Spleen (tissue), 7 donors: Measurements from ENCODE around the gene BMPR1A.

Experiments used
- CTCF ChIP-seq, 11 experiments: fragments of 200-600 bp in 7 of 11; fragments of 450-650 bp in 4 of 11; sonication (generic) in 4 of 11; IDR thresholded peaks in 8 of 11; conservative IDR thresholded peaks in 3 of 11; 1 replicate in 7 of 11; 2 replicates in 4 of 11; pipeline versions ENCODE4 v1.4.0 to v1.8.0; 2016 to 2021; ENCODE audit warnings: antibody characterized with exemption in 11 of 11, inconsistent platforms in 4 of 11, mild to moderate bottlenecking in 1 of 11
- POLR2A ChIP-seq, 3 donors: fragments of 450-650 bp; IDR thresholded peaks; one replicate each; pipeline ENCODE4 v1.5.1; 2017; ENCODE audit warnings: antibody characterized with exemption in 3 of 3, mild to moderate bottlenecking in 1 of 3
- POLR2AphosphoS5 ChIP-seq, 3 donors: sonication (generic); formaldehyde crosslinking; IDR thresholded peaks; one replicate each; pipeline ENCODE4 v1.5.1; 2017; ENCODE audit warnings: antibody characterized with exemption in 3 of 3
- donor health status: DM: no; HTN: no; CAD: no; lungs with moderate emphysema.
- donor health status: DM: no; HTN: no; CAD: no.
- donor health status: DM: no; HTN: no; CAD: no.

- TF ChIP-seq CTCF (IDR thresholded peaks at IDR 0.05 in 8 of 11, conservative IDR thresholded peaks at IDR 0.05 in 3 of 11), result no peak
- TF ChIP-seq POLR2A (IDR thresholded peaks at IDR 0.05), result no peak
- no peak for TF ChIP-seq POLR2AphosphoS5 (IDR thresholded peaks at IDR 0.05)
Measured at GRCh38 chr10:86770412-86770960, 14.1 kb downstream of the BMPR1A start.
